ENCODE data around the gene ZDHHC17. TPM values are rescaled to one million over a fixed set of nuclear protein-coding genes. Genes with fewer than 3 reads are reported as not detected.
"Not testable (repeated sequence)": the region's sequence is repeated elsewhere in the genome, so short reads cannot be mapped to it uniquely, and the experiment has no call there.

Gene ZDHHC17
- total RNA-seq, 1 donor from 2014 or later: 23.6 TPM

- no peak overlapping the region for H3K4me3 ChIP-seq (ENCODE audit: low read depth, low read length)
- DNase-seq (ENCODE audit: low read depth): no peak
- TF ChIP-seq CTCF (conservative IDR thresholded peaks at IDR 0.05; ENCODE audit: low read depth, low read length): no peak
Observed at GRCh38 chr12:76766161-76766560, 2.2 kb downstream of the ZDHHC17 start.

- H3K4me3 ChIP-seq (ENCODE audit: low read depth, low read length): no peak overlapping the region
- no peak for DNase-seq (ENCODE audit: low read depth)
- no peak for TF ChIP-seq CTCF (conservative IDR thresholded peaks at IDR 0.05; ENCODE audit: low read depth, low read length)
Observed at GRCh38 chr12:76768576-76768975, 4.7 kb downstream of the ZDHHC17 start.

- DNase-seq (ENCODE audit: low read depth): no peak
- TF ChIP-seq CTCF (conservative IDR thresholded peaks at IDR 0.05; ENCODE audit: low read depth, low read length): no peak
- no peak overlapping the region for H3K4me3 ChIP-seq (ENCODE audit: low read depth, low read length)
Observed at GRCh38 chr12:76777765-76778216, 13.9 kb downstream of the ZDHHC17 start.

GRCh38 chr12:76778364-76778763 lies 14.4 kb downstream of the ZDHHC17 start:
- TF ChIP-seq CTCF (conservative IDR thresholded peaks at IDR 0.05; ENCODE audit: low read depth, low read length): no peak
- DNase-seq (ENCODE audit: low read depth): no peak

GRCh38 chr12:76779310-76779709 lies 15.4 kb downstream of the ZDHHC17 start:
- not testable (repeated sequence) for DNase-seq (ENCODE audit: low read depth); H3K4me3 ChIP-seq (ENCODE audit: low read depth, low read length)

More at GRCh38 chr12:76778364-76778763, 14.4 kb downstream of the ZDHHC17 start:
- no peak overlapping the region for H3K4me3 ChIP-seq (ENCODE audit: low read depth, low read length)

GRCh38 chr12:76781321-76781720 lies 17.4 kb downstream of the ZDHHC17 start:
- DNase-seq (ENCODE audit: low read depth): no peak
- H3K4me3 ChIP-seq (ENCODE audit: low read depth, low read length): no peak overlapping the region
- no peak for TF ChIP-seq CTCF (conservative IDR thresholded peaks at IDR 0.05; ENCODE audit: low read depth, low read length)

GRCh38 chr12:76782526-76782925 lies 18.6 kb downstream of the ZDHHC17 start:
- no peak for TF ChIP-seq CTCF (conservative IDR thresholded peaks at IDR 0.05; ENCODE audit: low read depth, low read length)
- DNase-seq (ENCODE audit: low read depth): no peak
- H3K4me3 ChIP-seq (ENCODE audit: low read depth, low read length): no peak overlapping the region

All from epithelial cell of proximal tubule (primary cell).